ENCODE measurements around the gene OR51B6. TPM values are rescaled to one million over a fixed set of nuclear protein-coding genes. Genes with fewer than 3 reads are reported as not detected.

Gene OR51B6
- total and polyA plus RNA-seq, 9 of the 15 experiments (the other 6 are each of a cell fraction or from before 2014, with no cell fraction given) = 0.06 to 0.97 TPM; not detected in 7

DNA sequence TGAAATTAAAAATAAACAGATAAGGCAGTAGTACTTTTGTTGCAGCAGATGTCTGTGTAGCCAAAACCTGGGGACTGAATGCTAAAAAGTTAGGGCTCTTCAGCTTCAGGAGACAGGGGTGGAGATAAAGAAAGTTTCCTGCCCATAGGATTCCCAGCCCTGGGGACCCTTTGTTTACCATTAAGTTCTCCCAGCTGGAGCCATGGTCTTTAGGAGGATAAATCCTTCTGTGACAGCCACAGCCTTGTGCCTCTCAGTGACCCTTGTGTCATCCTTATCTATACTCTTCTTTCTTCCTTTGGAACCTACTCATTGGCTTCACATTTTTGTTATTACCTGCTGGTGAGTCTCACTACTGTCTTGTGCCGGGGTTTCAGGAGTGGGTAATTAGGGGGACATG is 32.3 kb downstream of the OR51B6 start, which contains the start of gene OR51M1:
Gene OR51M1 (plus strand): TSS at position 237 of the 400 bp plus-strand sequence. CDS start 5,587 bp downstream, outside the sequence.
- WGBS (ENCODE audit: insufficient coverage, low coverage, missing lambda C conversion rate) = no CpG with 5 or more reads among the region's 1 CpG
- TF ChIP-seq ZNF586 (CRISPR knock-in tag; conservative IDR thresholded peaks at IDR 0.05) = no peak
- TF ChIP-seq, protein P1, sequence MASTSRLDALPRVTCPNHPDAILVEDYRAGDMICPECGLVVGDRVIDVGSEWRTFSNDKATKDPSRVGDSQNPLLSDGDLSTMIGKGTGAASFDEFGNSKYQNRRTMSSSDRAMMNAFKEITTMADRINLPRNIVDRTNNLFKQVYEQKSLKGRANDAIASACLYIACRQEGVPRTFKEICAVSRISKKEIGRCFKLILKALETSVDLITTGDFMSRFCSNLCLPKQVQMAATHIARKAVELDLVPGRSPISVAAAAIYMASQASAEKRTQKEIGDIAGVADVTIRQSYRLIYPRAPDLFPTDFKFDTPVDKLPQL (IDR thresholded peaks at IDR 0.05; ENCODE audit: extremely low read depth, insufficient read length) = no peak
- TF ChIP-seq ZNF143 (CRISPR knock-in tag; IDR thresholded peaks at IDR 0.05) = no peak
- TF ChIP-seq, protein P2, sequence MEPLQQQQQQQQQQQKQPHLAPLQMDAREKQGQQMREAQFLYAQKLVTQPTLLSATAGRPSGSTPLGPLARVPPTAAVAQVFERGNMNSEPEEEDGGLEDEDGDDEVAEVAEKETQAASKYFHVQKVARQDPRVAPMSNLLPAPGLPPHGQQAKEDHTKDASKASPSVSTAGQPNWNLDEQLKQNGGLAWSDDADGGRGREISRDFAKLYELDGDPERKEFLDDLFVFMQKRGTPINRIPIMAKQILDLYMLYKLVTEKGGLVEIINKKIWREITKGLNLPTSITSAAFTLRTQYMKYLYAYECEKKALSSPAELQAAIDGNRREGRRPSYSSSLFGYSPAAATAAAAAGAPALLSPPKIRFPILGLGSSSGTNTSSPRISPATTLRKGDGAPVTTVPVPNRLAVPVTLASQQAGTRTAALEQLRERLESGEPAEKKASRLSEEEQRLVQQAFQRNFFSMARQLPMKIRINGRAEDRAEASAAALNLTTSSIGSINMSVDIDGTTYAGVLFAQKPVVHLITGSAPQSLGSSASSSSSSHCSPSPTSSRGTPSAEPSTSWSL (CRISPR knock-in tag; IDR thresholded peaks at IDR 0.05; ENCODE audit: borderline replicate concordance) = no peak
- TF ChIP-seq, protein P3, sequence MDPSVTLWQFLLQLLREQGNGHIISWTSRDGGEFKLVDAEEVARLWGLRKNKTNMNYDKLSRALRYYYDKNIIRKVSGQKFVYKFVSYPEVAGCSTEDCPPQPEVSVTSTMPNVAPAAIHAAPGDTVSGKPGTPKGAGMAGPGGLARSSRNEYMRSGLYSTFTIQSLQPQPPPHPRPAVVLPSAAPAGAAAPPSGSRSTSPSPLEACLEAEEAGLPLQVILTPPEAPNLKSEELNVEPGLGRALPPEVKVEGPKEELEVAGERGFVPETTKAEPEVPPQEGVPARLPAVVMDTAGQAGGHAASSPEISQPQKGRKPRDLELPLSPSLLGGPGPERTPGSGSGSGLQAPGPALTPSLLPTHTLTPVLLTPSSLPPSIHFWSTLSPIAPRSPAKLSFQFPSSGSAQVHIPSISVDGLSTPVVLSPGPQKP (CRISPR knock-in tag; IDR thresholded peaks at IDR 0.05) = no peak
- no peak for TF ChIP-seq MEF2D (tag; conservative IDR thresholded peaks at IDR 0.05; ENCODE audit: low read depth)
- TF ChIP-seq OTX1 (CRISPR knock-in tag; IDR thresholded peaks at IDR 0.05) = no peak
- no peak for TF ChIP-seq NR3C1 (CRISPR knock-in tag; IDR thresholded peaks at IDR 0.05)
- TF ChIP-seq ZNF311 (CRISPR knock-in tag; IDR thresholded peaks at IDR 0.05) = no peak
- TF ChIP-seq, protein P4, sequence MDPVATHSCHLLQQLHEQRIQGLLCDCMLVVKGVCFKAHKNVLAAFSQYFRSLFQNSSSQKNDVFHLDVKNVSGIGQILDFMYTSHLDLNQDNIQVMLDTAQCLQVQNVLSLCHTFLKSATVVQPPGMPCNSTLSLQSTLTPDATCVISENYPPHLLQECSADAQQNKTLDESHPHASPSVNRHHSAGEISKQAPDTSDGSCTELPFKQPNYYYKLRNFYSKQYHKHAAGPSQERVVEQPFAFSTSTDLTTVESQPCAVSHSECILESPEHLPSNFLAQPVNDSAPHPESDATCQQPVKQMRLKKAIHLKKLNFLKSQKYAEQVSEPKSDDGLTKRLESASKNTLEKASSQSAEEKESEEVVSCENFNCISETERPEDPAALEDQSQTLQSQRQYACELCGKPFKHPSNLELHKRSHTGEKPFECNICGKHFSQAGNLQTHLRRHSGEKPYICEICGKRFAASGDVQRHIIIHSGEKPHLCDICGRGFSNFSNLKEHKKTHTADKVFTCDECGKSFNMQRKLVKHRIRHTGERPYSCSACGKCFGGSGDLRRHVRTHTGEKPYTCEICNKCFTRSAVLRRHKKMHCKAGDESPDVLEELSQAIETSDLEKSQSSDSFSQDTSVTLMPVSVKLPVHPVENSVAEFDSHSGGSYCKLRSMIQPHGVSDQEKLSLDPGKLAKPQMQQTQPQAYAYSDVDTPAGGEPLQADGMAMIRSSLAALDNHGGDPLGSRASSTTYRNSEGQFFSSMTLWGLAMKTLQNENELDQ (CRISPR knock-in tag; IDR thresholded peaks at IDR 0.05; ENCODE audit: borderline replicate concordance) = no peak
- TF ChIP-seq CBX1 (IDR thresholded peaks at IDR 0.05; ENCODE audit: low read depth) = no peak
- no peak for TF ChIP-seq ZNF175 (CRISPR knock-in tag; IDR thresholded peaks at IDR 0.05; ENCODE audit: low read depth)
- TF ChIP-seq, protein P5, sequence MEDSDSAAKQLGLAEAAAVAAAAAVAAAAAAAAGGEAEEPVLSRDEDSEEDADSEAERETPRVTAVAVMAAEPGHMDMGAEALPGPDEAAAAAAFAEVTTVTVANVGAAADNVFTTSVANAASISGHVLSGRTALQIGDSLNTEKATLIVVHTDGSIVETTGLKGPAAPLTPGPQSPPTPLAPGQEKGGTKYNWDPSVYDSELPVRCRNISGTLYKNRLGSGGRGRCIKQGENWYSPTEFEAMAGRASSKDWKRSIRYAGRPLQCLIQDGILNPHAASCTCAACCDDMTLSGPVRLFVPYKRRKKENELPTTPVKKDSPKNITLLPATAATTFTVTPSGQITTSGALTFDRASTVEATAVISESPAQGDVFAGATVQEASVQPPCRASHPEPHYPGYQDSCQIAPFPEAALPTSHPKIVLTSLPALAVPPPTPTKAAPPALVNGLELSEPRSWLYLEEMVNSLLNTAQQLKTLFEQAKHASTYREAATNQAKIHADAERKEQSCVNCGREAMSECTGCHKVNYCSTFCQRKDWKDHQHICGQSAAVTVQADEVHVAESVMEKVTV (CRISPR knock-in tag; IDR thresholded peaks at IDR 0.05) = no peak
- no peak for TF ChIP-seq HLTF (IDR thresholded peaks at IDR 0.05)
- TF ChIP-seq ZFPM2 (CRISPR knock-in tag; IDR thresholded peaks at IDR 0.05) = no peak

More for the DNA sequence above, 32.3 kb downstream of the OR51B6 start, which contains the start of gene OR51M1:
- Histone ChIP-seq H4K20me1 (replicated peaks; ENCODE audit: control insufficient read depth, insufficient read depth, low read length) (no peaks in the 10 kb centered on the region), H3K4me1 (replicated peaks in 1 of 2; ENCODE audit: control insufficient read depth in 2 of 2, insufficient read depth in 2 of 2, low read length in 2 of 2) (no peaks in the 10 kb centered on the region; a peak in 1 of 5 replicates), H3K27ac (ENCODE audit: extremely low read depth, low read depth, low read length) (no peak within 1 kb of the TSS), H3K9me1 (ENCODE audit: control insufficient read depth, insufficient read depth, low read length) (no peaks in the 10 kb centered on the region), H3K9ac (ENCODE audit: insufficient read depth in 1 of 2, low read depth in 2 of 2, low read length in 2 of 2) (peak within 1 kb of the TSS in 1 of 2 experiments; percentile 64; a peak in 1 of 4 replicates), H3K36me3 (ENCODE audit: control insufficient read depth, insufficient read depth, low read length) (peaks cover 70% of the 10 kb centered on the region), H3K9me3 (replicated peaks; ENCODE audit: control insufficient read depth, insufficient read depth, low read depth, low read length) (no peaks in the 10 kb centered on the region), H3K4me2 (ENCODE audit: insufficient read depth, low read length) (no peak within 1 kb of the TSS), H3K27me3 (ENCODE audit: control insufficient read depth in 2 of 2, insufficient read depth in 2 of 2, low read length in 2 of 2) (no peaks in the 10 kb centered on the region), H3K4me3 (no peak within 1 kb of the TSS), H2AFZ (ENCODE audit: low read depth, low read length) (no peak within 1 kb of the TSS), H3K79me2 (ENCODE audit: control insufficient read depth, insufficient read depth, low read length) (peaks cover 69% of the 10 kb centered on the region)
- ChIA-PET POLR2A (no interaction called here), CTCF (ENCODE audit: low intra/inter-chr PET ratio) (no interaction called here)
- DNase-seq (ENCODE audit: extremely low read depth in 1 of 4, low spot score in 3 of 4) (no peak), FAIRE-seq (no peak), ATAC-seq (no peak)
- in situ Hi-C loops (cut with MboI) = loop anchor here (5.0 kb wide), 1 partner anchor 261 kb away; no protein-coding TSS in a partner anchor
- BruUV-seq (replicated peaks) = no TSS peak
- intact Hi-C loops (cut with micrococcal nuclease) = loop anchor here (5.0 to 10.0 kb wide), 2 partner anchors 171 to 261 kb away; no protein-coding TSS in a partner anchor

All from K562 (cell line).